Measurements from ENCODE around the gene CHMP4B. TPM values are rescaled to one million over a fixed set of nuclear protein-coding genes. Genes with fewer than 3 reads are reported as not detected.

CHMP4B gene
- total and polyA plus RNA-seq, 12 donors, result 87.5 to 246 (median 103) TPM

GRCh38 chr20:33901132-33901523 lies 90.0 kb downstream of the CHMP4B start:
- no peak for TF ChIP-seq CTCF (IDR thresholded peaks at IDR 0.05)
- no peak for ATAC-seq

GRCh38 chr20:33902011-33902410 lies 90.9 kb downstream of the CHMP4B start:
- DNase-seq (no peak), ATAC-seq (no peak)
- Histone ChIP-seq H3K36me3 (no peaks in the 10 kb centered on the region), H3K4me1 (no peaks in the 10 kb centered on the region), H3K27ac (no peak overlapping the region), H3K27me3 (peaks cover 0 to 3% (median 0%) of the 10 kb centered on the region in 7 donors), H3K4me3 (no peak overlapping the region), H3K9me3 (no peaks in the 10 kb centered on the region)
- TF ChIP-seq CTCF (IDR thresholded peaks at IDR 0.05), result no peak
- intact Hi-C loops (cut with DNase I), result no loop called here
- WGBS, 2 donors, result 95 to 96% methylated on average over 3 of the region's 3 CpGs

More at GRCh38 chr20:33901132-33901523, 90.0 kb downstream of the CHMP4B start:
- Histone ChIP-seq H3K36me3 (no peaks in the 10 kb centered on the region), H3K27ac (no peak overlapping the region), H3K9me3 (no peaks in the 10 kb centered on the region), H3K4me1 (no peaks in the 10 kb centered on the region), H3K27me3 (peaks cover 0 to 3% (median 0%) of the 10 kb centered on the region in 7 donors), H3K4me3 (no peak overlapping the region)
- DNase-seq, result no peak
- intact Hi-C loops (cut with DNase I), result no loop called here
- 69 to 78% methylated on average over 3 to 4 of the region's 4 CpGs for WGBS, 2 donors

Other genes starting within 250 kb of the CHMP4B start
- gene C20orf144, start 149.0 kb upstream of the CHMP4B start, total RNA-seq, result not detected
- under 1 TPM in 1 of 2 donors, not detected in 1; 0.03 TPM for gene C20orf144, start 149.0 kb upstream of the CHMP4B start, polyA plus RNA-seq
- under 1 TPM in 6 of 10 donors, not detected in 4; 0.11 to 0.39 (median 0.25) TPM for gene ACTL10, start 144.4 kb upstream of the CHMP4B start, total RNA-seq
- 1 to 10 TPM in 1 of 2 donors, under 1 TPM in 1; 0.59 to 1.2 TPM for gene ACTL10, start 144.4 kb upstream of the CHMP4B start, polyA plus RNA-seq
- gene NECAB3, start 136.9 kb upstream of the CHMP4B start, total RNA-seq, result 10 to 100 TPM; 53.7 to 92.8 (median 77.2) TPM
- 10 to 100 TPM; 36.6 to 90.6 TPM for gene NECAB3, start 136.9 kb upstream of the CHMP4B start, polyA plus RNA-seq
- 1 to 10 TPM in 8 of 10 donors, under 1 TPM in 2; 0.44 to 3.4 (median 1.5) TPM for gene E2F1, start 125.0 kb upstream of the CHMP4B start, total RNA-seq
- under 1 TPM; 0.73 to 0.91 TPM for gene E2F1, start 125.0 kb upstream of the CHMP4B start, polyA plus RNA-seq
- gene PXMP4, start 91.0 kb upstream of the CHMP4B start, total RNA-seq, result 10 to 100 TPM in 9 of 10 donors, 1 to 10 TPM in 1; 9.6 to 14.8 (median 12.3) TPM
- gene PXMP4, start 91.0 kb upstream of the CHMP4B start, polyA plus RNA-seq, result 1 to 10 TPM; 4.6 to 4.9 TPM
- gene ZNF341, start 79.4 kb upstream of the CHMP4B start, total RNA-seq, result 1 to 10 TPM in 8 of 10 donors, under 1 TPM in 2; 0.85 to 2.6 (median 1.5) TPM
- 1 to 10 TPM; 1.8 to 3.7 TPM for gene ZNF341, start 79.4 kb upstream of the CHMP4B start, polyA plus RNA-seq
- gene RALY, start 182.6 kb downstream of the CHMP4B start, total RNA-seq, result 100 to 1,000 TPM in 9 of 10 donors, 10 to 100 TPM in 1; 84.3 to 125 (median 104) TPM
- 100 to 1,000 TPM; 110 to 234 TPM for gene RALY, start 182.6 kb downstream of the CHMP4B start, polyA plus RNA-seq

All from heart right ventricle (tissue), 16 donors.